Mammary epithelial cell (primary cell): ENCODE data around the gene NUP133.

Experiments used
- EZH2 ChIP-seq: IDR thresholded peaks from 2 replicates; pipeline ENCODE4 v1.6.1; 2012; ENCODE audit warnings: low read length, inconsistent platforms, borderline replicate concordance
- TF ChIP-seq, protein P1 (sequence below), 2 donors: IDR thresholded peaks in 1 of 2; conservative IDR thresholded peaks in 1 of 2; 2 replicates each; pipeline ENCODE4 v1.5.1; 2011 to 2012; ENCODE audit warnings: inconsistent platforms in 2 of 2, low read length in 2 of 2, mild to moderate bottlenecking in 2 of 2, control low read depth in 1 of 2, low read depth in 1 of 2; ENCODE audit not compliant: insufficient read depth in 1 of 2; ENCODE audit errors: extremely low read depth in 1 of 2

DNA sequence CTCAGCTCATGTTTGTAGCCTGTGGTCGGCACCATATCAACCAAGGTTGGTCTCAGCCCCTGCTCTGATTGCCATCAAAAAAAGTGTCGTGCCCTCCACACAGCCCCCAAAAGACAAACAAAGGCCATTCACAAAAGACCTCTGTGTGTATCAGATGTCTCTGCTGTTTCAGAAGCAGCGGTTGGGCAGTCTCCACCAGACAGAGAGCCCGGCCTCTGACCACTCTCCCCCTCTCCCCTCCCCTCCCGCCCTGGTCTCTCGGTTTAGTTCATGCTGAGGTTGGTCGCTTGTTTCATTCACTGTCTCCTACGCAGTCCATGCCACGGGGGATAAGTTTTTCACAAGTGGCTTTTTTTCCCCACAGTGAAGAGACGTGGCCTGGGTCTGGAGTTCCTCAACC, 101.3 kb downstream of the NUP133 start:
- TF ChIP-seq, protein P1, sequence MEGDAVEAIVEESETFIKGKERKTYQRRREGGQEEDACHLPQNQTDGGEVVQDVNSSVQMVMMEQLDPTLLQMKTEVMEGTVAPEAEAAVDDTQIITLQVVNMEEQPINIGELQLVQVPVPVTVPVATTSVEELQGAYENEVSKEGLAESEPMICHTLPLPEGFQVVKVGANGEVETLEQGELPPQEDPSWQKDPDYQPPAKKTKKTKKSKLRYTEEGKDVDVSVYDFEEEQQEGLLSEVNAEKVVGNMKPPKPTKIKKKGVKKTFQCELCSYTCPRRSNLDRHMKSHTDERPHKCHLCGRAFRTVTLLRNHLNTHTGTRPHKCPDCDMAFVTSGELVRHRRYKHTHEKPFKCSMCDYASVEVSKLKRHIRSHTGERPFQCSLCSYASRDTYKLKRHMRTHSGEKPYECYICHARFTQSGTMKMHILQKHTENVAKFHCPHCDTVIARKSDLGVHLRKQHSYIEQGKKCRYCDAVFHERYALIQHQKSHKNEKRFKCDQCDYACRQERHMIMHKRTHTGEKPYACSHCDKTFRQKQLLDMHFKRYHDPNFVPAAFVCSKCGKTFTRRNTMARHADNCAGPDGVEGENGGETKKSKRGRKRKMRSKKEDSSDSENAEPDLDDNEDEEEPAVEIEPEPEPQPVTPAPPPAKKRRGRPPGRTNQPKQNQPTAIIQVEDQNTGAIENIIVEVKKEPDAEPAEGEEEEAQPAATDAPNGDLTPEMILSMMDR (conservative IDR thresholded peaks at IDR 0.05 in 1 of 2, IDR thresholded peaks at IDR 0.05 in 1 of 2; ENCODE audit: extremely low read depth in 1 of 2, insufficient read depth in 1 of 2, low read depth in 1 of 2, low read length in 2 of 2): no peak
- no peak for TF ChIP-seq EZH2
